Left cardiac atrium (tissue), 4 donors: ENCODE results near the gene PRDM5. TPM values are rescaled to one million over a fixed set of nuclear protein-coding genes. Genes with fewer than 3 reads are reported as not detected.

ENCODE experiments used
- ATAC-seq, 2 donors: fragments of 200-7000 bp; cut with Tn5 transposase; one replicate each; pipeline ENCODE4 v1.9.1; 2020; ENCODE audit warnings: mild to moderate bottlenecking in 2 of 2, moderate library complexity in 2 of 2
- DNase-seq: peaks from one replicate; pipeline ENCODE4 v3.0.0-alpha.2; 2020
- intact Hi-C, 2 donors: fragments of 100-400 bp; cut with DNase I; formaldehyde crosslinking; loops; one replicate each; pipeline versions ENCODE4 v1.14.1 to v1.15.1; 2022 to 2023
- total RNA-seq, 2 donors: library from RNA; stranded (reverse); fragmentation: NEBNext Ultra II Directional; extraction: Animal tissue kit (Norgen Biotek cat#: 25700); gene quantifications; one replicate each; pipeline ENCODE4 v1.2.1, GENCODE V29; 2021
- donor health status: DM: no; HTN: yes; CAD: no.
- donor health status: DM: no; HTN: yes; CAD: no; lungs with severe emphysema.
- donor health status: DM: yes; HTN: yes; CAD: no.
- donor health status: Dilated cardiomyopathy.

Gene PRDM5
- total RNA-seq, 2 donors from 2014 or later = 8.2 to 14.2 TPM

DNA sequence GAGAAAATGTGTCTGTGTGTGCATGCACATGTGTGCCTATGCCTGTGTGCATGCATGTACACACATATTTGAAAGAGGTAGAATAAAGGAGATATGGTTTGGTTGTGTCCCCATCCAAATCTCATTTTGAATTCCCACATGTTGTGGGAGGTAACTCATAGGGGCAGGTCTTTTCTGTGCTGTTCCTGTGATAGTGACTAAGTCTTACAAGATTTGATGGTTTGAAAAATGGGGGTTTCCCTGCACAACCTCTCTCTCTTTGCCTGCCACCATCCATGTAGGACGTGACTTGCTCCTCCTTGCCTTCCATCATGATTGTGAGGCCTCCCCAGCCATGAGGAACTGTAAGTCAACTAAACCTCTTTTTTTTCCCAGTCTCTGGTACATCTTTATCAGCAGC is 87.2 kb downstream of the PRDM5 start:
- ATAC-seq (no peak), DNase-seq (no peak)
- intact Hi-C loops = no loop called here

DNA sequence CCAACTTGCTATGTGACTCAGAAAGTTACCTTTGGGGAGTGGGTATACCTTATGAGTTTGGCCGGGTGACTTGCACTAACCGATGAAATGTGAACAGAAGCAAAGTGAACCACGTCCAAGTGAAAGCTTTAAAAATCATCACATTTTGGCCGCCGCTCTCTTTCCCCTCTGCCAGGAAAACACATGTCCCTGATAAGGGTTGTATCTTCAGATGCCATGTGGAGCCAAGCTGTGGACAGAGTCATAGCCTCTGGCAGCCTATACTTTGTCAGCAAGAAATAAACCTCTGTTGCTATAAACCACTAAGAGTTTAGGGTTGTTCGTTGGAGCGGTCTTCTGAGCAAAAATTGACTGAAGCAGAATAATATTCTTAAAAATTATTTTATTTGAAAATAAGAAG is 92.3 kb downstream of the PRDM5 start:
- intact Hi-C loops = no loop called here
- ATAC-seq (peak; percentile 96 to 97), DNase-seq (peak; percentile 48)

DNA sequence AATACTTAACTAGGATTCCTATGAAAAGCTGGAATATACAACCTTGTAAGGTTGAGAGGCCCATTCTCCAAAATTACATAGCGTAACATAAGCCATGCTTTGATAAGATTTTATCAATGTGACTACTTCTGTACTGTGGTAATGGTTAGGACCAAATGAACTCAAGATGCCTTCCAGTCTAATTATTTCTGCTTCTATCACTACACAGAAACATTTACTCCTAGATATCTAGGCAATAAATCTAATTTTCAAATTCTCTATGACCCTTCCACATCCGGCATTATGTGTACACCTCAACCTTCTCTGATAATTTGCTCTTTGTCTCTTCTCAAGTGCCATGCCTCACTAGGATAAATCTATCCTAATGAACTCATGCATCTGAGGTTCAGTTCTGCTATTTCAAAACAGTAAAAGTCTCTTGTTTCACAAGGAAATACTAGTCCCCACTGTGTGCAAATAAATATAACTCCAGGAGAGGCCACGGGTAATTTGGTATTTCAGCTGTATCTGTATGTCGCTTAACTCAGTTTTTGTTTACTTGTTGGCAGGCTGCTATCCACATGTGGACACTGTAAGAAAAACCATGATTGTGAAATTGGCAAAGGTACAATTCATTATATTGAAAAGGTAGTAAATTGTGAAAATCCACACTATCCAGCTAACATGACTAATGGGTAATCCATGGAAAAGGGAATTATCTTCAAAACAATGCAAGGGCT is 93.3 kb downstream of the PRDM5 start:
- ATAC-seq (no peak), DNase-seq (no peak)
- intact Hi-C loops = no loop called here

DNA sequence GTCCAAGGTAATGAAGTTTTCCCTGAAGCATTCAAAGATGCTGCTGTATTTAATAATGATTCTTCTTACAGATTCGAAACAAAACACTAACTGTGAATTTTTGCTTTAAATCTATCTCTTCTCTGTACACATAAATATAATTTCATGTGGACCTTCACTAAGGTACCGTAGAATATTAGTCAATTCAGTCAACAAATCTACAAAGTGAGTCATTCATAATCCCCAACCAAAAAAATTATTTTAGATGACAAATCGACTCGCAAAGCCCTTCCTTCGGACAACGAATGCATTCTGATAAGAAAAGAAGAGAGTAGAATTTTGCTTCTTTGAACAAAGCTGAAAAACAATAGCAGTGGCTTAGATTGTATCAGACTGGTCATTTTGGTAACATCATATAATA is 95.7 kb downstream of the PRDM5 start:
- ATAC-seq = no peak
- no peak for DNase-seq
- intact Hi-C loops = no loop called here

DNA sequence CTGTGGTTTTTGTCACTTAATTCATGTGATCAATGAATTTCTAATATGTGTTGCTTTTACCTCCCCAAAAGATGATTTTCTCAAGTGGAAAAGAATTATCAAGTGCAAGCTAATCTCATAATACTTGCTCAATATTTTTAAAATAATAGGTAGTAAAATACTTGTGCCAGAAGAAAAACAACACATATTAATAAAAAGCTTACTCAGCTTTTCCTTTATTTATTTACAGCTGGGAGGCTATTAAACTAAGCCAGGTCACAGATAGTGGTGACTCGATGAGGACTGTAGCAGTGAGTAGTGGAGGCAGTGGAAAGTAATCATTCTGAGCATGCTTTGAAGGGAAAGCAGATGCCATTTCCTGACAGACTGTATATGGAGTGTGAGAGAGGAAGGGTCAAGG is 96.1 kb downstream of the PRDM5 start:
- intact Hi-C loops = no loop called here
- DNase-seq (no peak), ATAC-seq (no peak)

DNA sequence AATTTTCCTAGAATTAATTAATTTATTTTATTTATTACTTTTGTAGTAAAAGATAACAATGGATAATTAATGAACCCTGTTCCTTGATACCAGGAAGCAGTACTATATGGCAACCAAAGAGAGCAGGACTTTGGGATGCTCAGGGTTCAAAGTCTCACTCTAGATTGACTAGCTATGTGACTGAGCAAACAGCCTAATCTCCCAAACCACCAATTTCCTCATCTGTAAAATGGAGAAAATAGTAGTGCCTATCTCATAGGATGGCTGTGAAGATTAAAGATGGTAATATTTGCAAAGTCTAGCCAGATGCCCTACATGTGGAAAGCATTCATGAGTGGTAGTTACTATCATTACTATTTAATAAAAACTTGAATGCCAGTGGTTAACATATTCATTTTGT is 97.6 kb downstream of the PRDM5 start:
- intact Hi-C loops = no loop called here
- ATAC-seq (no peak), DNase-seq (no peak)

DNA sequence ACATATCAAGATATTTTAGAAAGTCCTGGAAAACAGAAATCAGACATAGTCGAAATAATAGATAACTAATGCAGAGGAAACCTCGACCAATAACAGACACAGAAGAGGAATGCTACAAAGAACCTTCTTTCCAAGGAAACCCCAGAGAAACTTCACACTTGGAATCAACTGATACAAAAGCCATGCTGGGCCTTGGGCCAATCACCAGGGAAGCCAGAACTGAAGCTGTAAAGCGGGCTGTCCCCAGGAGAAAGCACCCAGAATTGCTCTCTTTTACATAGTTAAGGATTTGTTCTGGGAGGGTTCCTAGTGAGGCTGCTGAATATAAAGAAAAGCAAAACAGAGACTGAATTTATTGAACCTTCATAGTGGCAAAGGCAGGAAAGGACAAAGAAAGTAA is 100.5 kb downstream of the PRDM5 start:
- DNase-seq = no peak

DNA sequence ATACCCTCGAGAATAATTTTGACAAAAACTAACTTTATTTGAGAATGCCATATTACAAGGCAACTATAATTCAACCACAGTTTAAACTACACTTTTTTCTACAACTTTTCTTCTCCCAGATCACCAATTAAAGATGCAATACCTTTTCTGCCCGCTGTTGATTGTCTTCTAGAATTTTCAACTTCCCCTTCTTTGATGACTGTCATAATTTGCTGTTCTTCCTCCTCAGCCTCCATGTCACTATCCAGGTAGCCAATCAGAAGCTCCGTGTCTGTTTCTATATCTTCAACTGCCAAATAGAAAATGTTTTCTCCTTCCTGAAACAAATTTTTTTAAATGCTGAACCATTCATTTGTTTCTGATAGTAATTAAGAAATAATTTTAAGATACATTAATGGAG is 101.5 kb downstream of the PRDM5 start:
- no peak for DNase-seq
- ATAC-seq = no peak
- intact Hi-C loops = no loop called here

More for the DNA sequence above, 100.5 kb downstream of the PRDM5 start:
- intact Hi-C loops = no loop called here
- no peak for ATAC-seq

DNA sequence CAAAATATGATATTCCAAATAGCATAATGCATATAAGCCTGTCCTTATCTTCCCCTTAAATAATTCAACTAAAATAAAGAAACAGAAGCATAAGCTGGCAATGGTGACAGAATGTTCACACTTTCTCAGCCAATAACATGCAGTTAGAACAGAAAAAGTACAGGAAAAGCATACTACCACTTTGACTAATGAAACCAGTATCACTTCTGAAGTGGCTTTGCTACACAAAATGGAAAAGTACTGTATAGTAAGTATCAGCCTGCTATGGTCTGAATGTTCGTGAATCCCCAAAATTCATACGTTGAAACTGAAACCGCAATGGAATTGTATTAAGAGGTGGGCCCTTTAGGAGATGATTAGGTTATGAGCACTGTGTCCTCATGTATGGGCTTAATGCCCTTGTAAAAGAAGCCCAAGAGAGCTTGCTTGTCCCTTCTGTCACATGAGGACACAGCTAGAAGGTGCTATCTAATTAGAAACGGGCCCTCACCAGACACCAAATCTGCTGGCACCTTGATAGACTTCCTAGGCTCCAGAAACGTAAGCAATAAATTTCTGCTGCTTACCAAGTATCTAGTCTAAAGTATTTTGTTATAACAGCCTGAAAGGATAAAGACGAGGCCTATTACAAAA is 102.6 kb downstream of the PRDM5 start:
- DNase-seq = no peak
- intact Hi-C loops = no loop called here
- ATAC-seq = no peak

DNA sequence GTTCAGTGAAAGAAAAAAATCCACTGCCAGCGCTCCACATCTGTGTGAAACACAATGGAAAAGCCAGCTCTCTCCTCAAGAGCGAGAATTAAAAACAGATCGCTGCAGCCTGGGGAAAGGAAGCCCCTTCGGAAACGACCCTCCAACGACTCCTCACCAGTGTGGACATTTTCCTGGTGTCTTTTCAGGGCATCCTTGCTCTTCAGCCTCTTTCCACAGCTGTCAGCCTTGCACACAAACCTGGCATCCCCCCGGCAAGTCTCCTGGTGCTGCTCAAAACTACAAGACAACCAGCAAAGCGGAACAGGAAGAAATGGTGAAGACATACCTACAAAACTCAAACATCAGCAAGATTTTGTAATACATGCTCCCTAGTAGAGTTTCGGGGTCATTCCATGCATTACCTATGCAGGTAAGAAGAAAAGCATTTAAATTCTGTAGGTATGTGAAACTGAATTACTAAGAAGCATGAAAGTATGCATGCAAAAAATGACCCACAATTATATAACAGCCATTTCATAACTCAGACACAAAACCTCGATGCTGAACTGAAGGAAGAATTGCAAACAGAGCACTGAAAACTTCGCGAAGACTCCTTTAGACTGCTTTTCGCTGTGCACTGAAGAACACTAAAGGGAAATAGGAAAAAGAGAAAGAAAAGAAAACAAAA is 106.1 kb downstream of the PRDM5 start:
- DNase-seq (no peak), ATAC-seq (no peak)
- intact Hi-C loops = no loop called here

DNA sequence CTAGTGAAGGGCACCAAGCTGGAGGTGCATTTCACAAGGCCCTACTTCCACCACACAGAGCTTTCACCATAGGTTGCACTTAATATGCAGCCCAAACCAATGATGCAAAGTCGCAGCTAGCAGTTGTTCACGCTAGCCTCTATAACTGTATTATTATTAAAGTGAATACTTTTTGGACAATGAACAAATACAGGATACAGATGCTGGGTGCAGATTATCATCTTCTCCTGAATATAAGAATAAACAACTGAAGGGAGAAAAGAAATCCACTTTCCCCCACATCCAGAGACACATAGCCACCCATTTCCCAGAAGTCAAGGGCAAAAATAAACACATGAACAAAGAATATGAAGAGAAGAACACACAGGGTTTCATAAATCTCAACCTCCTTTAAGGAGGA is 107.2 kb downstream of the PRDM5 start:
- ATAC-seq (no peak), DNase-seq (no peak)
- intact Hi-C loops = no loop called here

DNA sequence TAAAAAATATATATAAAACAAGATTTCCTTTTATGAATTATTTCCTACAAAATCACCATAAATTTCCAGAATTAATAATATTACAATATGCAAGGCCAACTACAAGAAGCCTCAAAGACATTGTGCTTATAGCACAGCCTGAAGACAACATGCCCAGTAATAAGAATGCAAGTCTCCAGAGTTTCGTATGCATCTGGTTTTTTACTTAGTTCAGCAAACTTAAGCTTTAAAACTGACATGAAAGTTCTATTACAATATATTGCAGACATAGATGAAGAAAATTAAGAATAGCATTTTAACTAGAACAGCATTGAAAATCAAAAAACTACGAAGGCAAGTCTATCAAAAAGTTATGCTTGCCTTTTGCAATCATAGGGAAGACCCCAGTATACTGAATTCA is 107.6 kb downstream of the PRDM5 start:
- intact Hi-C loops = no loop called here
- DNase-seq (no peak), ATAC-seq (no peak)

DNA sequence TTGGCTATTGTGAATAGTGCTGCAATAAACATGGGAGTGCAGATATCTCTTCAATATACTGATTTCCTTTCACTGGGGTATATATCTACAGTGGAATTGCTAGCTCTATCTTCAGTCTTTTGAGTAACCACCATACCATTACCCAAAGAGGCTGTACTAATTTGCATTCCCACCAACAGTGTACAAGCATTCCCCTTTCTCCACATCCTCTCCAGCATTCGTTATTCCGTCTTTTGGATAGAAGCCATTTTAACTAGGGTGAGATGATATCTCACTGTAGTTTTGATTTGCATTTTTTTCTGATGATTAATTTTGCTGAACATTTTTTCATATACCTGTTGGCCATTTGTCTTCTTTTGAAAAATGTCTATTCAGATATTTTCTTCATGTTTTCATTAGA is 110.3 kb downstream of the PRDM5 start:
- ATAC-seq (no peak), DNase-seq (no peak)
- intact Hi-C loops = no loop called here

DNA sequence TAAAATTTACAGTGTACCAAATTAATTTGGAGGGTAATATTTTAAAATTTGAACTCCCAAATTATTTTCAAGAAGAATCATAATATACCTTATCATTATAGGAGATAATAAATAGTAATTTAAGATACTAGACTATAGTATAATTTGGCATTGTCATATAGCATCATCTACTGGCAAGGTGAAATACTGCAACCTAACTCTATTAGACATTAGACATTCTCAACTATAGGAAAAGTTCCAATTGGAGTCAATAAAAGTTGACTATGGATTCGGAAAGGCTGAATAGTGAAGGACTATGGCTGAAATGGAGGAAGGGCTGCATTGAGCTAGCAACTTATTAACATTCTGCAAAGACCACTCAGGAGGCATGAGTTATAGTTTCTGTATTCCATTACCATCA is 113.0 kb downstream of the PRDM5 start:
- ATAC-seq (no peak), DNase-seq (no peak)
- intact Hi-C loops = no loop called here

DNA sequence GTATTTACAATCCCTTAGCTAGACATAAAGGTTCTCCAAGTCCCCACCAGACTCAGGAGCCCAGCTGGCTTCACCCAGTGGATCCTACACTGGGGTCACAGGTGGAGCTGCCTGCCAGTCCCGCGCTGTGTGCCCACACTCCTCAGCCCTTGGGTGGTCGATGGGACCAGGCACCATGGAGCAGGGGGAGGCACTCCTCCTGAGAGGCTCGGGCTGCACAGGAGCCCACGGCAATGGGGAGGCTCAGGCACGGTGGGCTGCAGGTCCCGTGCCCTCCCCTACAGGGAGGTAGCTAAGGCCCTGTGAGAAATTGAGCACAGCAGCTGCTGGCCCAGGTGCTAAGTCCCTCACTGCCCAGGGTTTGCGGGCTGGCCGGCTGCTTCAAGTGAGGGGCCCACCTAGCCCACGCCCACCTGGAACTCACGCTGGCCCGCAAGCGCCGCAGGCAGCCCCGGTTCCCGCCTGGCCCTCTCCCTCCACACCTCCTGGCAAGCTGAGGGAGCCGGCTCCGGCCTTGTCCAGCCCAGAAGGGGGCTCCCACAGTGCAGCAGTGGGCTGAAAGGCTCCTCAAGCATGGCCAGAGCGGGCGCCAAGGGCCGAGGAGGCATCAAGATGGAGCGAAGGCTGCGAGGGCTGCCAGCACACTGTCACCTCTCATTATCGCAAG is 113.9 kb downstream of the PRDM5 start:
- DNase-seq = no peak
- intact Hi-C loops = no loop called here

DNA sequence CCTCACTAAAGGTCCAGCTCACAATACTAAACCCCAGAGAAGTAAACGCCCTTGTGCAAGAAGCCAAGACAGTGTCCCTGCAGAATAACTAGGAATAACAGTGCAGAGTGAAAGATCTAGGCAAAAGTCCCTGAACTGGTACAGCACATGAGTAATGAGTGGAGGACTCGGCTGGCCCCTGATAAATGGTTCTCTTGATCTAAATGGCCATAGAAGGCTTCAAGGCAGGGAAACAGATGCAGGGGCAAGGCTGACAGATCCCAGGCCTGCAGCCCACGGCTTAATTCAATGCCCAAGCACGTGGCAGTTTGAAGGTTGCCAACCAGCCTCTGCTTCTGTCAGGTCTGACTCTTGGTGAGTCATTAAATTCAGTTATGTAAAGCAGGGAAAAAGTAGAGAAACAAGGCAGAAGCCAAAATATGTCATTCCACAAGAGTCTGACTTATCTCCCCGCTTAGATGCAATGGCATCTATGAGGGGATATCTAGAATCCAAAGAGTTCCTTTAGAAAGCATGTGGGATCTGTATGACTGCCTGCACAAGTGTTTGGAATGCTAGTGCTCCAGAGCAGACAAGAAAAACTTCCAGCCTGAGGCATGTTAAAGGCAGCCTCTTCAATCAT is 121.3 kb downstream of the PRDM5 start:
- ATAC-seq (peak; percentile 80 to 96), DNase-seq (peak; percentile 49)
- intact Hi-C loops = no loop called here

More for the DNA sequence above, 113.9 kb downstream of the PRDM5 start:
- ATAC-seq = no peak

DNA sequence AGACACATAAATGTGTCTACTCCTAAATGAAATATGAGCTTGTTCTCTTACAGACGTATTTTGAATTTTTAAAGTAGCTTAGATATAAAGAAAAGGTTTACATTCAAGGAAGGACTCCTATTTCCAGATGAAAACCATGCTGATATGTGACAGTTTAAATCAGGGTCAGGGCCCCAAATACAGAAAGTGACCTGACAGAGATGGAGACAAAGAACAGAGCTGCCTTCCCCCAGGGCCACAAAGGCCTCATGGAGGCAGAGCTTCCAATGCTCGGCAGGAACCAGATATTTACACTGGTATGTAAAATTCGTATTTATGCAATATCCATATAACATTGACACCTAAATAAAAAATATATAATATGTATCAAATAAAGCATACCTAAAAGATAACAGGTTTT is 124.0 kb downstream of the PRDM5 start:
- DNase-seq (no peak), ATAC-seq (no peak)
- intact Hi-C loops = no loop called here

DNA sequence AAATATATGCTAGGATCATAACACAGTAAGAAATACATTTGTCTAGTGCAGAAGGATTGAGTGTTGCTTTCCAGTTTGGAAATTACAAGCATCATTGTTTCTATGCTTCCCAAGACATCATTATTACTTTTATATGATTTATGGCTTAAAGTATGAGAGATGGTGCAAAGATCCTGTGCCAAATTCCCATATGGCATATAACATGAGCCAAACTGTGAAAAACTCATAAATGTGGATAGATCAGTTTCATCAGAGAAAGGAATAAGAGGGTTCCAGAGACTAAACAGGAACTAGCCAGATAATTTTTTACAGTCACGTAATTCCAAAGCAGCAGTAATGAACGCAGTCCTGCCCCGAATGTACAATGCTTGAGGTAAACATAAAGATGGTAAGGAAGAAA is 126.3 kb downstream of the PRDM5 start:
- intact Hi-C loops = no loop called here
- DNase-seq (no peak), ATAC-seq (no peak)

DNA sequence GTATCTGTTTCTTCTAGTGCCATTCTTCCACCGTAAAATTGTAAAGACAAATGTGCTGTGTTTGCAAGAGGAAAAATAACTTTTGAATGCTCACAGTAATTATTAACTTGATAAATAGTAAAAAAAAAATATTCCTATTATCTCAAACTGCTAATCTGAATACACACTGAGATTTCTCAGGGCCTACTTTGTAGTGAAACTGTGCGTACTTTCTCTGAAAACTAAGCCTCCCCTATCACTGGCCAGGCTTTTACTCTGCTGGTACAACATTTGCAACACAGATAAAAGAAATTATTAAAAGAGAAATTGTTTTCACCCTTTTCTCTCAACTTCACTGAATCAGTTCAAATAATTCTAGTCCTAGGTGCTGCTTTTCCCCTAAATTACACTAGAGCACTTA is 137.3 kb downstream of the PRDM5 start:
- intact Hi-C loops = no loop called here
- DNase-seq (no peak), ATAC-seq (no peak)

DNA sequence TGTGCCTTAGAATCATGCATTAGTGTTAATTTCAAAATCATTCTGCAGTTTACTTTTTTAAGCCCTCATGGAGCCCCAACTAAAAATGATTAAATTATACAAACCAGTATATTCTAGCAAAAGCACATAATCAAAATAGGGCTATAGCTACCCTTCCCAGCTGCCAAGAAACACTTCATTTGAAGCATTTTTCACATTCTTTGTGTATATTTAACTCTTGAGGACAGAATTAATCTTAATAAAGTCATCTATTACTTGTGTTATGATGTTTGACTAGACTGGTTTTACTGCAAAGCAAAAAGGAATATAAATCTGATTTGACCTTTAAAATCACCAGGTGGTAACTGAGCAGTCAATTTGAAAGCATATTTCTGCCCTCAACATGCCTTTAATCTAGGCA is 145.1 kb downstream of the PRDM5 start:
- intact Hi-C loops = no loop called here
- DNase-seq (no peak), ATAC-seq (no peak)
